Stimulated activated CD8-positive, alpha-beta memory T cell treated with anti-CD3 and anti-CD28 coated beads, Interleukin-12 subunit alpha, Interleukin-12 subunit beta, amount 100 ng/mL, for 1 hour (primary cell): ENCODE measurements around the gene TIMM10B.

Experiments
- DNase-seq: peaks from one replicate; pipeline ENCODE4 v3.0.0-alpha.2; 2020; ENCODE audit warnings: low read depth

Gene TIMM10B

DNA sequence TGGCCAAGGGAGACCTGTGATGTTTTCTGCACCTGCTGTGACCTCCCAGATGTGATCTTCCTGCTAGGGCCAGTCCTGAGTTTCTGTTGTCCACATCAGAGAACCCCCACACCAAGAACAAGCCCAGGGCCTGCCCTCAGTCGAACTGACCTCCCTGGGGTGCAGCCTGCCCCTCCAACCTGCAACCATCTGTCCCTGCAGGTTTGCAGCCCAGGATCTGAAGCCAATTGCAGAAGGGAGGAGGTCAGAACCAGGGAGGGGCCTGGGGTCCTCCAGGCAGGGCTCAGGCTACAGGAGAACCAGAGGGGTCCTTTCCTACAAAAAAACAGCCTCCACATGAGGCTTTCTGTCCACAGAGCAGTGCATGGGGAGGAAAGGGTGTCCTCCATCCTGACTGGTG is 8.4 kb upstream of the TIMM10B start:
- DNase-seq: no peak

DNA sequence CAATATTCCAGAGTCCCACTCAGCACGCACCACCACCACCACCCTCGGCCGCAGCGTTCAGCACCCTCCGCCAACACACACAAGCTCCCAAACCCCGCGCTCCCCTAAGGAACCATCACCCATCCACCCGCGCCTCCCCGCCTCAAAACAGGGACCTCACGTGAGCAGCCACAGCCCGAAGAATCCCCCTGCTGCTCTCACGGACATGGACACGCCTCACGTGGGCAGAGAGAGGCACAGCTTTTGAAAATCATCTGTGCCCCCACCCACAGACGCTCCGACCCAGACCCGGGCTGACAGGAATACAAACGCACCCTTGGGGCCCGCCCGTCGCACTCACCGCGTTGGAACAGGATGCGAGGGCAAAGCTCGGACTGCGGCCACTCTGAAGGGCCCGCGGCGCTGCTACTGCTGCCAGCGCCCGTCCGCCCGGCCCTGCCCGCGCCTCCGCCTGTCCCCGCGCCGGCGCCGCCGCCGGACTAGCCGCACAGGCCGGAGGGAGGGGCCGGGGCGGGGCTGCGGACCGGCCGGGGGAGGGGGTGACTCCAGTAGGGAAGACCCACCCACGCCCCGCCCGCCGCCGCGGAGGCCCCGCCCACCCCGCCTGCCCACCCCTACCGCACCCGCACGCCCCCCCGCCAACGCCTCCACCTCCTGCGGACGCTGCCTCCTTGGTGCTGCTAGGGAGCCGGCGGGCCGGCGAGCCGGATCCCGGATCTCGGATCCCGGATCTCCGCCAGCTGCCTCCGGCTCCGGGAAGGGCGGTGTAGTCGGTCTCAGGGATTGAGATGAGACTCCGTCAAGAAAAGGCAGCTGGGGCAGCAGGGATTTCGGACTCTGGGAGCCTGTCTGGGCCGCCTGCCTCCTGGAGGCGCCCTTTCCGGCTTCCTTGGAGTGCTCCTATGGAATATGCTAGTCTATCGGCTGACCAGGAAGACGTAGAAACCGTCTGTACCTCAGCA is 7.6 kb upstream of the TIMM10B start, which contains the start of gene TRIM3:
TRIM3 (minus strand) TSS at position 491 of the 962 bp plus-strand sequence. CDS start 8,246 bp downstream, outside the sequence.
- peak; percentile 54 for DNase-seq

DNA sequence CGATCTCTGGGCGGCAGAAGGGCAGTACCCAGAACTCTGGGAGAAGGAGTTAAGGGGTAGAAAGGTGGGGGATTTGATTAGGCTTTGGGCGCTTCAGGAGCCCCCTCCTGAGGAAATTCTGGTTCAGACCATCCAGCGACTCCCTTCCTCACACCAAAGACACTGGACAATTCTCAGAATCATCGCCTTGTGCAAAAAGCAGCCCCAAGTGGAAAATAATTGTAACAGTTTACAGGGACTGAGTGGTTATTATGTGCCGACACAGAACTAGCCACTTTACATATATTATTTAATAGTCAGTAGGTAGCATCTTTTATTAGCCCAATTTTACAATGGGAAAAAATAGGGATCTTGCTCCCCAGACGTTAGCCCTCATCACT is 6.9 kb upstream of the TIMM10B start:
- DNase-seq: no peak

DNA sequence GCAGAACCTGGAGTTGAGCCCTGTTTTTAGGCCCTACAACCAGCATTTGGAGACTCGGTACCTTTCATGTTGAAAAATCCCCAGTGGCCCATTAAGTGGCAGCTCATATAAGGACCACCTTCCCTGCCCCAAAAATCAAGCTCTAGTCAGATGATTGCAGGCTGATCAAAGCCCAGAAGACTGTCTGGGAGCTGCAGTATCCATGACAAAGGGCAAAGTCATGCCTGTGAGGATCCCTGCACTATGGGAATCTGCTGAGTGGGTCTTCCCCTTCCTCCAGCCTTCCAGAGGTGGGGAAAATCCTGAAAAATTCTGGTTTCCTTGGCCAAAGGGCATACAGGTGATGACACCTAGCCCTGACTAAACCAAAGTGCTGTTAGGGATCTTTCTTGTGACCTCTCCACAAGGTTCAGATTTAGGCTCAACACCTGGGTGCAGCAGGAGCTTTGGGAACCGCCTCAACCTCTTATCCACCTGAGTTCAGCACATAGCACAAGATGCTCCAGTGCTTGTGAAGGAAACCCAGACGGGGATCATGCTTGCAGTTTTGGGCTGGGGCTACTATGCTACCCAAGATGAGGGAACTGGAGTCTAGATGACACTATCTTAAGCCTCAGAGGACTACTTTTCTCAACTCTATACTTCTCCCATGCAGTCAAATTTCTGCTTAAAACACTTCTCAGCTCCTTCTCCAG is 6.3 kb upstream of the TIMM10B start:
- DNase-seq: no peak

DNA sequence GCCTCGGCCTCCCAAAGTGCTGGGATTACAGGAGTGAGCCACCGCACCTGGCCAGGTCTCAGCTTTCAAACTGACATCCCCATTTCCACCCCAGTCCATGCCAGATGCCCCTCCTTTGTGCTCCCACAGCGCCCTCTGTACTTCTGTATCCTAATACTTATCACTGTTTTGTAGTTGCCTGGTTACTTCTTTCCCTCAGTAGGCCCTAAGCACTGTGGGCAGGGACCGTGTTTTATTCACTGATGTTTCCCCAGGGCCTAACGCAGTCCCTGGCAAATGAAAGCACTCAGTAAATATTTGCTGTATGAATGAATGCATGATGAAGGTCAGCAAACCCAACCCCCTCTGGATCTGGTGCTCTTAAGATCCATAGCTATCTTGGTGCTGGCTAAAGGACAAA is 5.4 kb upstream of the TIMM10B start:
- no peak for DNase-seq

DNA sequence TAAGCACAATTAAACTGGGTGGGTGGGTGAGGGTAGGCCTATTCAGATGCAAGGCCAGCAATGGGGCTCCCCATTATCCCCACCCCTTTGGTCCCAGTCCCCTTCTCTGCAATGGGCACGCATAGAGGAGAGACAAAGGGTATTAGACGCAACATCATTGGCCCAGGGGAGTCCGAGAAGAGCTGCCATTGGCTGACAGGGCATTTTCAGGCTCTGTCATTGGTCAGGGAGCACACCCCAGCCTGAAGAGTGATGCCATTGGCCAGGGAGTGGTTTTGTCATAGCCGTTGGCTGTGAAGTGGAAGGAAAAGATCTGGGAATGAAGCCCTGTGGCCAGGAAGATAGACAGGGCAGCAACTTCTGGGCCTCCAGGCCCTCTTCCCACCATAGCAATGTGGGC is 4.7 kb upstream of the TIMM10B start:
- DNase-seq: no peak

- no peak for DNase-seq
Measured at GRCh38 chr11:6480299-6480914, 894 bp upstream of the TIMM10B start.

DNA sequence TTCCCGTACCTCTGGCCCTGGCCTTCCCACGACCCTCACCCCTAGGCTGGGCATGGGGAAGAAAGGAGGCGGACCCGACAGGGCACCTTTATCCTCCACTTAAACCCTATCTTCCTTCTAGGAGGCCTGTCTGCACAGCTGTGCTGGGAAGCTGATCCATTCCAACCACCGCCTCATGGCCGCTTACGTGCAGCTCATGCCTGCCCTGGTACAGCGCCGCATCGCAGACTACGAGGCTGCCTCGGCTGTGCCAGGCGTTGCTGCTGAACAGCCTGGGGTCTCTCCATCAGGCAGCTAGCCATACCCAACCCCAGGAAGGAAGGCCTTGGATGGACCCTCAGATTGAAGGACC is 599 bp downstream of the TIMM10B start:
- no peak for DNase-seq

- DNase-seq: no peak
Measured at GRCh38 chr11:6482441-6482840, 1.1 kb downstream of the TIMM10B start.

DNA sequence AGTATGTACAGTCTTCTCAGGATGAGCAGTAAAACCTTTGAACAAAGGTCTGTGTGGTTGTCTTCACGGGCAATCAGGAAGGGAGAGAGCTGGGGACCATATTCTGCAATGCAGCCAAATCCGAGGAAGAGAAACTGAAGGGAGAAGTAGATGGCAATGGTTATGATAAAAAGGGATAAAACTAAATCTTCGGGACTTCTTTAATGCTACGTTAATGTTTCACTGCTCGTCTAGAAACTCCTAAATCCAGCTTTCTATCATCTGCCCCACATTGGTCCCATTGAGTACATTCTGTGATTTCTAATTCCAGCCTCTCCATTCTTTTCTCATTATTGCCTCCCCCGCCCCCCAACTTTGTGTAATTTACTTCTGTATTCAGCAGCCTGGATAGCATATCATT is 1.7 kb downstream of the TIMM10B start:
- no peak for DNase-seq

DNA sequence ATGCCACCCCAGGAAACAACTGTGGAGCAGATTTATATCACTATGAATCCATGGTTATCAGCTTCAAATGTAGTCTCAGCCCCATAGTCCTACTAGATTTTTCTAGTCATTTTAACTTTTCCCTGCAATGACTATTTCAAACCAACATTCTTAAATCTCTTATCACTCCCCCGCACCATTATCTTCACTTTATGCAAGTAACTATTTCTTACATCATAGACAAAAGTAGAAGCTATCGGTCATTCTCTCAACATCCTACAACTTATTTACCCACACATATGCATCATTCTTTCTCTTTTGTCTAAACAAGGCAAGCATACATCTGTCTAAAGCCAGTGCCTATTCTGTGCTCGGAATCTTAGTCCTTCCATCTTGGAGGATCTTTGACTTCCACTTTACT is 4.4 kb downstream of the TIMM10B start:
- no peak for DNase-seq

DNA sequence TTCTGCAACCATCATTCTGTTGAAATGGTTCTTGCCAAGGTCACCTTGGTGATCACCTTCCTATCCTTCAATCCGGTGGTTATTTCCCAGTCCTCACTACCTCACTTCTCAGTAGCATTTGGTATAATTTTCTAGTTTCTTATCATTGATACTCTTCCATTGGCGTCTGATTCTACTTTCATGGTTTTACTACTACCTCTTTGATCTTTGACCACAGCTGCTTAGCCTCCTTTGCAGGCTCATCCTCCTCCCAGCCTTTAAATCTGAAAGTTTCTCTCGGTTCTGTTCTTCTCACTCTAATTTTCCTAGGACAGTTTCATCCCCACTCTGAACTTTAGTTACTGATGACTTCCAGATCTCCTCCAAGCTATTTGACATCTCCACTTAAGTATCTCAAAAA is 5.0 kb downstream of the TIMM10B start:
- DNase-seq: no peak

DNA sequence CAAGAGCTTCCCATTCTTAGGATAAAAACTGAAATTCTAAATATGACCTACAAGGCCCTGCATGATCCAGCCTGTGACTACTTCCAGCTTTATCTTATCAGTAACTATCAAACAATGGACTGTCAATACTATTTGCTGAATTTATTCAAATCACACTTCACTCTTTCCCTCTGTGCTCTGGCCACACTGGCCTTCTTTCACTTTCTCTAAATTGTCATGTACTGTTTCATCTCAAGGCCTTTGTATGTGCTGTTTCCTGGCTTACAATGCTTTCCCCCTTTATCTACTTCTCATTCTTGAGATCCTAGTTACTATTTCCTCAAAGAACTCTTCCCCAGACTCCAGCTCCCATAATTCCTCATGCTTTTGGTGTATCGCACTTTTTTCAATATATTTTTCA is 5.6 kb downstream of the TIMM10B start:
- DNase-seq: no peak

DNA sequence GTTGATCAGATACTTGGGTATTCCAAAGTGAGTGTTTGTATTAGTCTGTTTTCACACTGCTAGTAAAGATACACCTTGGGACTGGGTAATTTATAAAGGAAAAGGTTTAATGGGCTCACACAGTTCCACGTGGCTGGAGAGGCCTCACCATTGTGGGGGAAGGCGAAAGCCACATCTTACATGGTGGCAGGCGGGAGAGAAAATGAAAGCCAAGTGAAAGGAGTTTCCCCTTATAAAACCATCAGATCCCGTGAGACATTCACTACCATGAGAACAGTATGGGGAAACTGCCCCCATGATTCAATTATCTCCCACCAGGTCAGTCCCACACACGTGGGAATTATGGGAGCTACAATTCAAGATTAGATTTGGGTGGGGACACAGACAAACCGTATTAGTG is 7.0 kb downstream of the TIMM10B start:
- no peak for DNase-seq

DNA sequence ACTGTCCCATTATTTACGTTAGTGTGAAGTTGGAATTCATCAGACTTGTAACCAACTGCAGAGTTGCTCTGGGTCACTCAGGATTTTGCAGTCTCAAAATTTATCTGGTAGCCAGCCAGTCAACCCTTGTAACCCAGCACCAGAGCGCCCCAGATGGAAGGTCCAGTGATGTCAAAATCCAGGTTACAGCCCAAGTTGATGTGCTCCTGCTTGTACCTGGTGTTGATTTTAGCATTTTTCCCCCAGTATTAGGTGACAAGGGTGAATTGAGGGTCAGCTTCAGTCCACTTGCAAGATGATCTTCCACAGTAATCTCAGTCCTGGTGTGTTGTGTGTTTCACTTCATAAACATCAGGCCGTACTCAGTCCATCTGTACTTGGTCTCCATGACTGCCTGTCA is 7.5 kb downstream of the TIMM10B start:
- no peak for DNase-seq

GRCh38 chr11:6489306-6489705 is 8.0 kb downstream of the TIMM10B start:
- DNase-seq: no peak

DNA sequence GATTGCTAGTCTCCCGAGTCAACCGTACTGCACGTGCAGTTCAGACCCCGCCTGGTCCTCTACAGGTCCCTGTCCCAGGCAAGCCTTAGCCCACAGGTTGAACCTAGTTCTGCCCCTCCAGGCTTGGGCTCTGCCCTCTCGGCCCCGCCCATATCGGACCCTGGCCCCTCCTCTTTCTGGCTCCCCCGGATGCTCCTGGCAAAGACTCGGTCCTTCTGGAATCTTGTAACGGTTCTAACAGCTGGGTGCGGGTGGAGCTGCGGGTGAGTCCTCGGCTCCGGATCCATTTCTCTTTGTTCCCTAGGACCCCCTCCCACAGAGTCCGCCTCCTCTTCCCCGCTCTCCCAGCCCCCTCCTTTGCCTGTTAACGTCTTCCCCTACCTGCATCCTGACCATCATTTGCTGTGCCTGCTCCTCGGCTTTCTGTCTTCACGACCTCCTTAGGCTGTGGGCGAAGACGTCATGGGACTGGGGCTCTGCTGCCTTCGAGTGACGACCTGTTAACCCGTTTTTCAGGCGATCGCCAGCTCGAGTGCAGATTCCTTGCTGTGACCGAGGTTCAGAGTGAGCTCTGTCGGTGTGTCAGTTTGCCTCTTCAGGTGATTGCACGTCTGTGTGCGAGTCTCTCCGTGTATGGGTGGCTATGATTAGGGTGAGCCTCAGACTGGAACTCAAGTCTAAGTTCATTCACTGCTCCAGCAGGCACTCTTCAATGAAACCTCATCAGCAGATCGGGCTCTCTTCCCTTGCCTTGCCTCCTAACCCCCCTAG is 16.0 kb downstream of the TIMM10B start, which contains the start of gene DNHD1:
DNHD1 (plus strand) TSS at position 212 of the 771 bp plus-strand sequence. CDS start 936 bp downstream, outside the sequence.
- DNase-seq: no peak

GRCh38 chr11:6498121-6498520 is 16.8 kb downstream of the TIMM10B start:
- no peak for DNase-seq

DNA sequence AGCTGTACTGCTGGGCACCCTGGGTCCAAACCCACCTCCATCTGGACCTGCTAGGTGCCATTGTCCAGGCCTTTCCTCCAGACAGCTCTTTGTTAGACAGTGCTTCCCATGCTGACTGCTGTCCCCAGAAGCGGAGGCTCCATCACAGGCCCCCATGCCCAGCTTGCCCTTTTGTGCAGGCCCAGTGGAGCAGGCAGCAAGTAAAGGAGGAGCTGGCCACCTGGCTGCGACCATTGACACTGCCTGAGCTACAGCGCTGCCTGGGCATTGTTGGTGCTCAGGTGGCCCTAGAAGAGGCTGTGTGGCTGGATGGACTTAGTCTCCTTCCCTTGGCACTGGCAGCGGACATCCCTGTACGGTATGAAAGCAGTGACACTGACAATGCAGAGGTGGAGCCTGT is 17.2 kb downstream of the TIMM10B start:
- DNase-seq: no peak

GRCh38 chr11:6502382-6502781 is 21.1 kb downstream of the TIMM10B start:
- DNase-seq: no peak

DNA sequence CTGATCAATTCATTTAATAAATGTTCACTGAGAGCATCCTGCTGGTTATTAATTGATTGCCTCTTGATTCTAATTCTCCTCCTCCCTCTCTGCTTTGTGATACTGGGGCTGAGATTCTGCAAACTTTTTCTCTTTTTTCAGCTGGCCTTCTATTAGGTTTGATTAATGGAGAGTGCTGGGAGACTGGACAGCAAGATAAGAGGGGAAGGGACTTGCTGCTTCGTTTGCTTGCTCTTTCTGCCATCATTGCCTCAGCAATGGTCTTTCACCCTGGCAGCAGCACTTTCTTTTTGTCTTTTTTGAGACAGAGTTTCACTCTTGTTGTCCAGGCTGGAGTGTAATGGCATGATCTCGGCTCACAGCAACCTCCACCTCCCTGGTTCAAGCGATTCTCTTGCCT is 22.9 kb downstream of the TIMM10B start:
- no peak for DNase-seq
